Right ventricle myocardium inferior (tissue), 1 donor: Measurements from ENCODE around the gene FBXW5. TPM values are rescaled to one million over a fixed set of nuclear protein-coding genes. Genes with fewer than 3 reads are reported as not detected.

Experiments
- ATAC-seq: fragments of 200-7000 bp; cut with Tn5 transposase; one replicate; pipeline ENCODE4 v1.9.1; 2020; ENCODE audit warnings: mild to moderate bottlenecking, moderate library complexity
- DNase-seq: peaks from one replicate; pipeline ENCODE4 v3.0.0; 2021; ENCODE audit errors: missing footprints
- intact Hi-C: fragments of 100-400 bp; cut with DNase I; formaldehyde crosslinking; loops from one replicate; pipeline ENCODE4 v1.11.0; 2022
- total RNA-seq: library from RNA; stranded (reverse); fragmentation: NEBNext Ultra II Directional; extraction: Animal tissue kit (Norgen Biotek cat#: 25700); gene quantifications from one replicate; pipeline ENCODE4 v1.2.1, GENCODE V29; 2021
- donor health status: DM: no; HTN: yes; CAD: no; lungs with severe emphysema.

Gene FBXW5
- total RNA-seq, 1 donor from 2014 or later = 143 TPM

DNA sequence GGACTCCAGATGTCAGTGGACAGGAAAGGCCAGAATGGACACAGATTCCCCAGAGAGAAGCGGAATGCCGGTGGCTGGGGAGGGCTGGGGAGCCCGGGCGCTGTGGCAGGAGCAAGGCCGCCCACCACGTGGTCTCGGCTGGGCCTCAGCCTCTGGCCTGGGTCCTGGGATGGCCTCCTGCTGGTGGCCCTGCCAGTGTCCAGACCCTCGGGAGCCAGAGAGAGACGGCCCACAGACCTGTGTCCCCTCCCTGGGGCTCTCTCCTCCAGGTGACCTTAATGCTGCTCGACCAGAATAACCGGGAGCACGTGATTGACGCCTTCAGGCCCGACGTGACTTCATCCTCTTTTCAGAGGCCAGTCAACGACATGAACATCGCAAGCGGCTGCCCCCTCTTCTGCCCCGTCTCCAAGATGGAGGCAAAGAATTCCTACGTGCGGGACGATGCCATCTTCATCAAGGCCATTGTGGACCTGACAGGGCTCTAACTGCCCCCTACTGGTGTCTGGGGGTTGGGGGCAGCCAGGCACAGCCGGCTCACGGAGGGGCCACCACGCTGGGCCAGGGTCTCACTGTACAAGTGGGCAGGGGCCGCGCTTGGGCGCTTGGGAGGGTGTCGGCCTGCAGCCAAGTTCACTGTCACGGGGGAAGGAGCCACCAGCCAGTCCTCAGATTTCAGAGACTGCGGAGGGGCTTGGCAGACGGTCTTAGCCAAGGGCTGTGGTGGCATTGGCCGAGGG, 19.0 kb downstream of the FBXW5 start:
- ATAC-seq = no peak
- intact Hi-C loops = no loop called here
- no peak for DNase-seq

DNA sequence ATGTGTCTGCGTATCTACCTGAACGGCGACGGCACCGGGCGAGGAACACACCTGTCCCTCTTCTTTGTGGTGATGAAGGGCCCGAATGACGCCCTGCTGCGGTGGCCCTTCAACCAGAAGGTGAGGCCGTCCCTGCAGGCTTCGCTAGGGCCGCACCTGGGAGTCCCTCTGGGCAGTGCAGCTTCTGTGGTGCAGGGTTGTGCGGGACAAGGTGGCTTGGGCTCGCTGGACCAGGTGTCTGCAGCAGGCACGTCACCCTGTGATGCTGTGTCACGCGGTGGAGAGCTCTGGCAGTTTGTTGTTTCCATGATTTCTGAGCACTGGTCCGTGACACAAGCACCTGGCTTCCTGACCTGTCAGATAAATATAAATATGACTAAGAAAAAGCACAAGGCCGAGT, 20.7 kb downstream of the FBXW5 start:
- intact Hi-C loops = no loop called here
- ATAC-seq = no peak
- DNase-seq = no peak

- DNase-seq = no peak
- ATAC-seq = no peak
- intact Hi-C loops = no loop called here
Observed at GRCh38 chr9:136922540-136922939, 22.0 kb downstream of the FBXW5 start.

GRCh38 chr9:136921718-136922117, 22.8 kb downstream of the FBXW5 start:
- ATAC-seq (peak; percentile 77), DNase-seq (no peak)
- intact Hi-C loops = no loop called here

DNA sequence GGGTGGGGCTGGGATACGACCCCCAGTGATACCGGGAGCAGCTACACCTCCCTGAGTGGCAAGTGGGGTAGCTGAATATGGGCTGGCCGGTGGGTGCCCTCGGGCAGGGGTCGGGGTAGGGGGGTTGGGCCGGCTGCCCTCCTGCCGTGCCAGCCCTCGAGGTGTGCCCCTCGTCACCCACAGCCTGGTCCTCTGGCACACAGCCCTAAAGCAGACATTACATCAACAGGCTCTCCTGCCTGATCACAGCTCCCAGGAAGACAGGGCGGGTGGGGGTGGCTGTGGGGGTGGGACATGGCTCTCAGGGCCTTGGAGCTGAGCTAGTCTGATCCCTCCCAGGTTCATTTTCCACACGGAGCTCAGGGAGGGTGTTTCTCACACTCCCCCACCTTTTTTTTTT, 23.2 kb downstream of the FBXW5 start:
- DNase-seq = no peak
- intact Hi-C loops = no loop called here
- ATAC-seq = no peak

DNA sequence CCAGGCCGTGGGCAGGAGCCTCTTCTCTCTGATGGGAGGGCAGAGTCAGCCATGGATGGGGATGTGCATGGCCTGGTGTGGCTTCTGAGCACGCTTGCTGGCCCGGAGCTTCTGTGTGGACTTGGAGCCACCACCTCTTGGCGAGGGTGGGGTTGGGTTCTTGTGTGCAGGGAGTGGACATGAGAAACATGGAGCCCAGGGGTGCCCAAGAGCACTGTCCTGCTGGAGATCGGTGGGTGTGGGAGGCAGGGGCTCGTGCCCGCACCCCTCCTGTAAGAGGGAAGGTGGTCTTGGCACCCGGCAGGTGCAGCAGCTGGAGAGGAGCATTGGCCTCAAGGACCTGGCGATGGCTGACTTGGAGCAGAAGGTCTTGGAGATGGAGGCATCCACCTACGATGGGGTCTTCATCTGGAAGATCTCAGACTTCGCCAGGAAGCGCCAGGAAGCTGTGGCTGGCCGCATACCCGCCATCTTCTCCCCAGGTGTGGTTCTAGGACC, 23.8 kb downstream of the FBXW5 start:
- intact Hi-C loops = no loop called here
- no peak for DNase-seq
- no peak for ATAC-seq

DNA sequence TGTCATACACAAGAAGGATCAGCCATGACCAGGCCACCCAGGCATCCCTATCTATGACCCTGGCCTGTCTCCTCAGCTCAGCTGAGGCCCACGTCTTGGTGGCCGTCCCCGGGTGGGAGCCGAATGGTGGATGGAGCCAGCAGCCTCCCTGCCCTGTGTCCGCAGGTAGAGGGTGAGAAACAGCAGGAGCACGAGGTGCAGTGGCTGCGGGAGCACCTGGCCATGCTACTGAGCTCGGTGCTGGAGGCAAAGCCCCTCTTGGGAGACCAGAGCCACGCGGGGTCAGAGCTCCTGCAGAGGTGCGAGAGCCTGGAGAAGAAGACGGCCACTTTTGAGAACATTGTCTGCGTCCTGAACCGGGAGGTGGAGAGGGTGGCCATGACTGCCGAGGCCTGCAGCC, 24.5 kb downstream of the FBXW5 start:
- ATAC-seq (no peak), DNase-seq (no peak)
- intact Hi-C loops = no loop called here

DNA sequence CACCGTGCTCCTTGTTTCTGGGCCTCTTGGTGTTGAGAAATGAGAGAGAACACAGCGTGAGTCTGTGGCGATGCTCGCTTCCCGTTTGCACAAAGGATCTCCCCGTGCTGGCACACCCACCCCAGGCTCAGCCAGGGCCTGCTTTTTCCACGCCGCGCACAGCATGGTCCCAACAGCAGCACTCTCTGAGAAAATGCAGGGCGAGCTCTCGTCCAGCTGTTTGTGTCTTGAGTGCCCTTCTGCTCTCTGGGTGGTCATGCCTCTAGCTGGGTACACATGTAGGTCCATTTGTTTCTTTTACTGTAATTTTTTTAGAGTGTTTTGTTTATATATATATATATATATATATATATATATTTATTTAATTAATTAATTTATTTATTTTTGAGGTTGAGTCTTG, 26.6 kb downstream of the FBXW5 start:
- ATAC-seq = no peak
- intact Hi-C loops = no loop called here

GRCh38 chr9:136916330-136917184, 28.0 kb downstream of the FBXW5 start:
- DNase-seq (no peak), ATAC-seq (no peak)
- intact Hi-C loops = no loop called here

More for the DNA sequence above, 26.6 kb downstream of the FBXW5 start:
- DNase-seq = no peak

DNA sequence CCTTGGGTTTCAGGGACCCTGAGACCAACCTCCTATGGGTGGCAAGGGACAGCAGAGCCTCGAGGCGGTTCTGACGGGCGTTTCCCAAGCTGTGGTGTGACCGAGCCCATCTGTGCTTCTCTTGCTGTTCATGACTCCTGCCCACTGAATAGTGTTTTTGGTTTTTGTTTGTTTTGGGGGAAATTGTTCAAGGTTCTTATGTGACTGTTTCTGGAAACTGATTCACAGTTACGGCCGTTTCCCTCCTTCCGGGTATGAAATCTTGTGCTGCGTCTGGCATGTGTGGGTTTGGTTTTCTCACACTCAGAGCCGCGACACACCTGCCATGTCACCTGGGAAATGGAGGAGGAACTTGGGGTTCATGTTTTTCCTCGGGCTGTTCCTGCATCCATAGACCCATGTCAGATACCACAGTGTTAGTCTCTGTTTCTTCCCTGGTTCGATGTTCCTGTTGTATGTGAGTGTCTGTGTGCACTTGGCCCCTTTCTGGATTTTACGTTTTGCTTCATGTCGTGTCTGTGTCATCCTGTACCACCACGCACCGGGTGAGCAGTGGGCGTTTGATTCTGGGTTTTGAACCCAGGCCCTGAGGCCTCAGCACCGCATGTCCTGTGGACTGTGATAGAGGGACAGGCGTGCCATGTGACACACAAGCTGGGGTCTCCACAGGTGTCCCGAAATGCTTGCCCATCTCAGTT, 28.8 kb downstream of the FBXW5 start:
- intact Hi-C loops = no loop called here
- DNase-seq (no peak), ATAC-seq (no peak)

DNA sequence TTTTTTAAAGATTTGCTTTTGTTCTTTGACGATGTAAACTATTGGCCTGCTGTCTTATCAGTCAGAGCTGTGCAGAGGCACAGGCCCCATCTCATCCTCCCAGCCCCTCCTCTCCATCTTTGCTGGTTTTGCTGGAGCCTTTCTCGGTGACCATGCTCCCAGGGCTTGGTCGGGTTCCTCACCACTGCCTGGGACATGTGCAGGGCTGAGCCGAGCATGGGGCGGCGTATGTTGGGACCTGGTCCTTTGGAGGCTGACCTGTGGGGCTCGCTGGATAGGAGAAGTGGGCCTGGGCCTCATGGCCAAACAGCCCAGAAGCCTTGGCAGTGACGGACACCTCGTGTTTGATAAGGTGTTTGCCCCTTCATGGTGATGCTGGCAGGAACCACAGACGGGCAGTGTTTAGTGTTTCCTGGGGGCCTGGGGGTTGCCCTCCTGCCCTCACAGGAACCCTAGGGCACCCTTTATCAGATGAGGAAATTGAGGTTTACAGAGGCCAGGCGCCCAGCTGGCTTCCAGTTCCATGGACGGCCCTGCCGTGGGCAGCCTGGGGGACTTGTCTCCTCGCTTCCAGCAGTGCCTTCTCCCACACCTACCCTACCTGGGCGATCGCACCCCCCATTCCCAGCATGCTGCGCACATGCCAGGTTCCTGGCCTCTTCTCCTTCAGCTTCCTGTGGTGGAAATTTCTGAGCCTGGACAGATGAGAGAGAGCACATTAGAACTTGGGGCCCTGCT, 30.7 kb downstream of the FBXW5 start:
- intact Hi-C loops = no loop called here
- no peak for ATAC-seq
- DNase-seq = no peak

GRCh38 chr9:136910901-136911245, 33.7 kb downstream of the FBXW5 start:
- ATAC-seq (no peak), DNase-seq (no peak)
- intact Hi-C loops = no loop called here

GRCh38 chr9:136910197-136910900, 34.2 kb downstream of the FBXW5 start:
- no peak for DNase-seq
- ATAC-seq = no peak
- intact Hi-C loops = no loop called here

DNA sequence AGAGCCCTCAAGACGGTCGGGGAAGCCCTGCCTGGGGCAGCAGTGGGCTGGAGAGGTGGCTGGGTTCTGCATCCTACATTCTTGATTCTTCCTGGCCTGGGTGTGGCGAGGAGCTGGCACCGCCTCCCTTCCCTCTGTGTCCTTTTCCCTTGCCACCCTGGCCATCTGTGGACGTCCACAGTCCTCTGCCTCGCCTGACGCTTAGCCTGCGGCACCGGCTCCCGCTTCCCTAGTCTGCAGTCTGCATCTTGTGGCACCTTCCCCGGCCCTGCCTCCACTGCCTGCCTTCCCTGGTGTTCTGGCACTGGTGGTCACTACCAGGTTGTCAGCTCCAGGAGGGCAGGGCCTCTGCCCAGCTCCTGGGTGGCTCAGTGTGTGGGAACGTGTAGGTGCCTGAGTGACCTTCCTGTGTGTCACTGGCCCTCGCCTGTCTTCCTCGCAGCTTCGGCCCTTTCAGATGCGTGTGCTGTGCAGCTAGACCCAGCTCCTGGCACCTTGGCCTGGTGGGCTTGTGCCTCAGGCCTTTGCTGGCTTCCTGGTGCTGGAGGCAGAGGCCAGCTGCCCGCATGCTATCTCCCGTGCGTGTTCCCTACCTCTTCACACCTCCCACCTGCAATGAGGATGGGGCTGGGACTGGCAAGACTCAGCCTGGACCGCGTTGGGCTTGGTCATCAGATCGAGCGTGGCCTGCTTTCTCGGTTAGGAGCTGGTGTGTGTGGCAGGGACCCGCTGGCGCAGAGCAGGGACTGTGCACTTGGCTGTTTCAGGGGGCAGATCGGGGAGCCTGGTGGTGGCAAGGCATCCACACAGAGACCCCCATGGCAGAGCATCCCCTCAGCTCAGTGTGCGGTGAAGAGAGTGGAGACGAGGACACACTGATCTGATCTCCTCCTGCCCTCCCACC, 37.3 kb downstream of the FBXW5 start:
- intact Hi-C loops = no loop called here
- DNase-seq (no peak), ATAC-seq (no peak)

DNA sequence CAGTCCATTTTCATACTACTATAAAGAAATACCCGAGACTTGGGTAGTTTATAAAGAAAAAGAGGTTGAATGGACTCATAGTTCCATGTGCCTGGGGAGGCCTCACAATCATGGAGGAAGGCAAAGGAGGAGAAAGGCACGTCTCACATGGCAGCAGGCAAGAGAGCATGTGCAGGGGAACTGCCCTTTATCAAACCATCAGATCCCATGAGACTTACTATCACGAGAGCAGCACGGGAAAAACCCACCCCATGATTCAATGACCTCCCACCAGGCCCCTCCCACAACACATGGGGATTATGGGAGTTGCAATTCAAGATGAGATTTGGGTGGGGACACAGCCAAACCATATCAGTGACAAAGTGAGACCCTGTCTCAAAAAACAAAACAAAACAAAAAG, 38.3 kb downstream of the FBXW5 start:
- DNase-seq = no peak
- intact Hi-C loops = no loop called here
- no peak for ATAC-seq

DNA sequence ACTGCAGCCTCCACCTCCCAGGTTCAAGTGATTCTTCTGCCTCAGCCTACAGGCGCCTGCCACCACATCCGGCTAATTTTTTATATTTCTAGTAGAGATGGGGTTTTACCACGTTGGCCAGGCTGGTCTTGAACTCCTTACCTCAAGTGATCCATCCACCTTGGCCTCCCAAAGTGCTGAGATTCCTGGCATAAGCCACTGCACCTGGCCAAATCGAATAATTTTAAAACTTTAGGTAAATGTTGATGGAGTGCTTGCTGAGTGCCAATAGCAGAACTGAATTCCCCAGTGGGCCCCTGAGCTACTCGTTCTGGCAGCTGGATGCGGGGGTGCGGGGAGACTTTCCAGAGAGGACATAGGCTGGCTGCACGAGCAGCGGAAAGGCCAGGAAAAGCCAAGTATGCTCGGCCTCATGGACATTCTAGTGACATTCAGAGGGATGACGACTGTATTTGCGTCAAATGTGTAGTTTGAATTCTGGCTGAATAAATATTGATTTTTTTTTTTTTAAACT, 41.4 kb downstream of the FBXW5 start:
- intact Hi-C loops = loop anchor here (5.0 kb wide), 2 partner anchors 39 to 56 kb away; partner anchors contain the start of genes FBXW5 and PHPT1
- peak; percentile 32 for ATAC-seq
- peak; percentile 76 for DNase-seq

GRCh38 chr9:136902259-136902821, 42.2 kb downstream of the FBXW5 start:
- peak; percentile 89 for ATAC-seq
- intact Hi-C loops = loop anchor here (5.0 kb wide), 2 partner anchors 40 to 55 kb away; partner anchors contain the start of genes FBXW5 and PHPT1

More at GRCh38 chr9:136902259-136902821, 42.2 kb downstream of the FBXW5 start:
- no peak for DNase-seq
